Right forelimb (tissue), 1 donor: ENCODE measurements around the gene SAT1.
"Not testable (repeated sequence)": the region's sequence is repeated elsewhere in the genome, so short reads cannot be mapped to it uniquely, and the experiment has no call there.

Source experiments
- DNase-seq: peaks from one replicate; pipeline ENCODE4 v3.0.0-alpha.2; 2018

The SAT1 gene

GRCh38 chrX:23782863-23783588 is at the start of gene SAT1:
Gene SAT1 (plus strand): TSS chrX:23783173. CDS start chrX:23783352, 179 bp downstream.
- peak; percentile 93 for DNase-seq

GRCh38 chrX:23736030-23736429 is 46.9 kb upstream of the SAT1 start:
- no peak for DNase-seq

GRCh38 chrX:23737413-23737812 is 45.6 kb upstream of the SAT1 start:
- DNase-seq = no peak

- DNase-seq = peak; percentile 58
Measured at GRCh38 chrX:23742174-23742696, 40.7 kb upstream of the SAT1 start.

GRCh38 chrX:23742697-23743622 is 40.0 kb upstream of the SAT1 start, which contains the start of gene ACOT9:
Gene ACOT9 (minus strand): TSS chrX:23743276. CDS start chrX:23743144, 132 bp downstream.
- DNase-seq = peak; percentile 88

GRCh38 chrX:23743623-23743971 is 39.4 kb upstream of the SAT1 start:
- not testable (repeated sequence) for DNase-seq

- DNase-seq = no peak
Measured at GRCh38 chrX:23745786-23746185, 37.2 kb upstream of the SAT1 start.

GRCh38 chrX:23749129-23749528 is 33.8 kb upstream of the SAT1 start:
- no peak for DNase-seq

- no peak for DNase-seq
Measured at GRCh38 chrX:23749576-23749975, 33.4 kb upstream of the SAT1 start.

- DNase-seq = no peak
Measured at GRCh38 chrX:23752740-23753415, 30.1 kb upstream of the SAT1 start.

GRCh38 chrX:23754664-23755063 is 28.3 kb upstream of the SAT1 start:
- DNase-seq = no peak

- no peak for DNase-seq
Measured at GRCh38 chrX:23756165-23756564, 26.8 kb upstream of the SAT1 start.

GRCh38 chrX:23759821-23760220 is 23.2 kb upstream of the SAT1 start:
- no peak for DNase-seq

- DNase-seq = no peak
Measured at GRCh38 chrX:23764188-23764984, 18.6 kb upstream of the SAT1 start.

- DNase-seq = no peak
Measured at GRCh38 chrX:23765449-23765848, 17.5 kb upstream of the SAT1 start.

- no peak for DNase-seq
Measured at GRCh38 chrX:23765868-23766267, 17.1 kb upstream of the SAT1 start.

- no peak for DNase-seq
Measured at GRCh38 chrX:23766650-23767551, 16.1 kb upstream of the SAT1 start.

- no peak for DNase-seq
Measured at GRCh38 chrX:23770142-23770541, 12.8 kb upstream of the SAT1 start.

GRCh38 chrX:23771086-23771485 is 11.9 kb upstream of the SAT1 start:
- not testable (repeated sequence) for DNase-seq

- DNase-seq = no peak
Measured at GRCh38 chrX:23773601-23774175, 9.3 kb upstream of the SAT1 start.

GRCh38 chrX:23776363-23776762 is 6.6 kb upstream of the SAT1 start:
- DNase-seq = no peak
